ENCODE results near the gene PPP2R5C. TPM values are rescaled to one million over a fixed set of nuclear protein-coding genes. Genes with fewer than 3 reads are reported as not detected.

PPP2R5C gene
- total and polyA plus RNA-seq, 2 experiments from 2014 or later, result 60.4 to 84.9 TPM

- no peak for DNase-seq (ENCODE audit: low read depth in 1 of 2, low spot score in 1 of 2)
- no peak overlapping the region for H3K4me3 ChIP-seq
Observed at GRCh38 chr14:101878822-101879528, 117.5 kb downstream of the PPP2R5C start.

GRCh38 chr14:101879529-101880336, 118.2 kb downstream of the PPP2R5C start:
- no peak for DNase-seq (ENCODE audit: low read depth in 1 of 2, low spot score in 1 of 2)
- TF ChIP-seq CTCF (IDR thresholded peaks at IDR 0.05; ENCODE audit: low read depth, low read length), result no peak
- no peak overlapping the region for H3K27ac ChIP-seq
- H3K9me3 ChIP-seq (ENCODE audit: low read depth), result no peaks in the 10 kb centered on the region
- no peak overlapping the region for H3K4me3 ChIP-seq
- H3K4me1 ChIP-seq (ENCODE audit: low read depth), result no peaks in the 10 kb centered on the region
- peaks cover 12% of the 10 kb centered on the region for H3K36me3 ChIP-seq
- H3K27me3 ChIP-seq, result no peaks in the 10 kb centered on the region

More at GRCh38 chr14:101878822-101879528, 117.5 kb downstream of the PPP2R5C start:
- Histone ChIP-seq H3K9me3 (ENCODE audit: low read depth) (no peaks in the 10 kb centered on the region), H3K27ac (no peak overlapping the region), H3K27me3 (no peaks in the 10 kb centered on the region), H3K4me1 (ENCODE audit: low read depth) (no peaks in the 10 kb centered on the region), H3K36me3 (peaks cover 8% of the 10 kb centered on the region)
- no peak for TF ChIP-seq CTCF (IDR thresholded peaks at IDR 0.05; ENCODE audit: low read depth, low read length)

GRCh38 chr14:101881426-101881825, 119.9 kb downstream of the PPP2R5C start:
- Histone ChIP-seq H3K27me3 (no peaks in the 10 kb centered on the region), H3K4me1 (ENCODE audit: low read depth) (no peaks in the 10 kb centered on the region), H3K27ac (no peak overlapping the region), H3K36me3 (peaks cover 12% of the 10 kb centered on the region), H3K4me3 (no peak overlapping the region), H3K9me3 (ENCODE audit: low read depth) (no peaks in the 10 kb centered on the region)
- no peak for TF ChIP-seq CTCF (IDR thresholded peaks at IDR 0.05; ENCODE audit: low read depth, low read length)
- no peak for DNase-seq (ENCODE audit: low read depth in 1 of 2, low spot score in 1 of 2)

- no peak overlapping the region for H3K27ac ChIP-seq
- no peak for TF ChIP-seq CTCF (IDR thresholded peaks at IDR 0.05; ENCODE audit: low read depth, low read length)
- H3K36me3 ChIP-seq, result peaks cover 16% of the 10 kb centered on the region
- no peaks in the 10 kb centered on the region for H3K27me3 ChIP-seq
- no peaks in the 10 kb centered on the region for H3K4me1 ChIP-seq (ENCODE audit: low read depth)
- no peak overlapping the region for H3K4me3 ChIP-seq
- H3K9me3 ChIP-seq (ENCODE audit: low read depth), result no peaks in the 10 kb centered on the region
- no peak for DNase-seq (ENCODE audit: low read depth in 1 of 2, low spot score in 1 of 2)
Observed at GRCh38 chr14:101882141-101882935, 120.8 kb downstream of the PPP2R5C start.

GRCh38 chr14:101884089-101884933, 122.8 kb downstream of the PPP2R5C start:
- TF ChIP-seq CTCF (IDR thresholded peaks at IDR 0.05; ENCODE audit: low read depth, low read length), result no peak
- Histone ChIP-seq H3K27ac (no peak overlapping the region), H3K4me3 (no peak overlapping the region), H3K27me3 (no peaks in the 10 kb centered on the region), H3K9me3 (ENCODE audit: low read depth) (no peaks in the 10 kb centered on the region), H3K36me3 (peaks cover 20% of the 10 kb centered on the region), H3K4me1 (ENCODE audit: low read depth) (no peaks in the 10 kb centered on the region)
- DNase-seq (ENCODE audit: low read depth in 1 of 2, low spot score in 1 of 2), result no peak

Data from cardiac muscle cell (in vitro differentiated cells and primary cell).